Ectodermal cell (in vitro differentiated cells): ENCODE data around the gene SH2D2A.

ENCODE experiments used
- H3K27ac ChIP-seq: 2 replicates; pipeline ENCODE4 v1.7.0; 2013; ENCODE audit warnings: mild to moderate bottlenecking, low read depth, low read length; ENCODE audit not compliant: insufficient read depth, poor library complexity, severe bottlenecking
- H3K27me3 ChIP-seq: 2 replicates; pipeline ENCODE4 v1.7.0; 2013; ENCODE audit warnings: mild to moderate bottlenecking, low read length; ENCODE audit not compliant: insufficient read depth, control insufficient read depth, poor library complexity, severe bottlenecking
- H3K36me3 ChIP-seq: one replicate; pipeline ENCODE4 v1.7.0; 2013; ENCODE audit warnings: low read length; ENCODE audit not compliant: control insufficient read depth, insufficient read depth
- H3K4me1 ChIP-seq: one replicate; pipeline ENCODE4 v1.7.0; 2013; ENCODE audit warnings: low read length; ENCODE audit not compliant: control insufficient read depth, insufficient read depth
- H3K4me3 ChIP-seq: 2 replicates; pipeline ENCODE4 v1.7.0; 2013; ENCODE audit warnings: low read depth, low read length, control low read depth; ENCODE audit not compliant: insufficient read depth
- H3K9me3 ChIP-seq: 2 replicates; pipeline ENCODE4 v1.7.0; 2013; ENCODE audit warnings: mild to moderate bottlenecking, low read length, moderate library complexity; ENCODE audit not compliant: control insufficient read depth
- whole genome bisulfite sequencing, 2 experiments: methylation state at CpG; one replicate each; pipeline ENCODE4 v1.1.7; 2013; ENCODE audit warnings: missing lambda C conversion rate in 2 of 2; 5-methylcytosine and 5-hydroxymethylcytosine counted together

The SH2D2A gene

GRCh38 chr1:156848461-156849150 lies 32.0 kb upstream of the SH2D2A start:
- Histone ChIP-seq H3K4me3 (no peak overlapping the region), H3K9me3 (no peaks in the 10 kb centered on the region), H3K36me3 (no peaks in the 10 kb centered on the region), H3K27me3 (peaks cover 91% of the 10 kb centered on the region), H3K4me1 (peaks cover 14% of the 10 kb centered on the region), H3K27ac (no peak overlapping the region)
- 10 to 13% methylated on average over 36 of the region's 36 CpGs for WGBS, 2 experiments

GRCh38 chr1:156847591-156848460 lies 31.2 kb upstream of the SH2D2A start:
- peaks cover 91% of the 10 kb centered on the region for H3K27me3 ChIP-seq

GRCh38 chr1:156846643-156847042 lies 30.0 kb upstream of the SH2D2A start:
- WGBS, 2 experiments: 76 to 81% methylated on average over 5 of the region's 5 CpGs
- H3K36me3 ChIP-seq: no peaks in the 10 kb centered on the region
- H3K9me3 ChIP-seq: no peaks in the 10 kb centered on the region
- peaks cover 99% of the 10 kb centered on the region for H3K27me3 ChIP-seq
- H3K4me3 ChIP-seq: no peak overlapping the region
- H3K4me1 ChIP-seq: peaks cover 6% of the 10 kb centered on the region
- no peak overlapping the region for H3K27ac ChIP-seq

More at GRCh38 chr1:156847591-156848460, 31.2 kb upstream of the SH2D2A start:
- WGBS, 2 experiments: 64 to 67% methylated on average over 7 of the region's 7 CpGs
- H3K9me3 ChIP-seq: no peaks in the 10 kb centered on the region
- H3K36me3 ChIP-seq: no peaks in the 10 kb centered on the region
- peaks cover 14% of the 10 kb centered on the region for H3K4me1 ChIP-seq
- no peak overlapping the region for H3K4me3 ChIP-seq
- no peak overlapping the region for H3K27ac ChIP-seq

- Histone ChIP-seq H3K9me3 (no peaks in the 10 kb centered on the region), H3K36me3 (no peaks in the 10 kb centered on the region), H3K4me1 (peaks cover 6% of the 10 kb centered on the region), H3K4me3 (no peak overlapping the region), H3K27ac (no peak overlapping the region), H3K27me3 (peaks cover 98% of the 10 kb centered on the region)
- 44 to 48% methylated on average over 18 of the region's 18 CpGs for WGBS, 2 experiments
Observed at GRCh38 chr1:156845953-156846545, 29.4 kb upstream of the SH2D2A start.

- H3K4me3 ChIP-seq: no peak overlapping the region
- H3K36me3 ChIP-seq: no peaks in the 10 kb centered on the region
- H3K27me3 ChIP-seq: peaks cover 91% of the 10 kb centered on the region
- peaks cover 6% of the 10 kb centered on the region for H3K4me1 ChIP-seq
- H3K9me3 ChIP-seq: no peaks in the 10 kb centered on the region
- no peak overlapping the region for H3K27ac ChIP-seq
- 11 to 12% methylated on average over 68 of the region's 69 CpGs for WGBS, 2 experiments
Observed at GRCh38 chr1:156845055-156845952, 28.7 kb upstream of the SH2D2A start.

DNA sequence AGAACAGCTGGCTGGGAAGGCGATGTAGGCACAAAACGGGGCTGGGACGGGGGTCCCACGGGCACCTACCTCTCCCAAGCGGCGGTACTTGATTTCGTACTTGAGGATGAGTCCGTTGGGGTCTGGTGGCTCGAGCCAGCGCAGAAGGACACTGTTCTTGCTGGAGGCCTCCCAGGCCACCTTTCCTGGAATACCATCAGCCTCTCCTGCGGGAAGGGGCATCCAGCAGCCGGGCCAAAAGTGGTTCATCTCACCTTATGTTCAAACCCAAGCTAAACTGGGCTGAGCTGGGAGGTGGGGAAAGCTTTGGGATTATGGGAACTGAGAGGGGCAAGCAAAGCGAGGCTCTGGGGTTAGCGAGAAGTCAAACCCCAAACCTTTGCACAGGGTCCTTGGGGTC lies 28.0 kb upstream of the SH2D2A start:
- H3K4me3 ChIP-seq: no peak overlapping the region

DNA sequence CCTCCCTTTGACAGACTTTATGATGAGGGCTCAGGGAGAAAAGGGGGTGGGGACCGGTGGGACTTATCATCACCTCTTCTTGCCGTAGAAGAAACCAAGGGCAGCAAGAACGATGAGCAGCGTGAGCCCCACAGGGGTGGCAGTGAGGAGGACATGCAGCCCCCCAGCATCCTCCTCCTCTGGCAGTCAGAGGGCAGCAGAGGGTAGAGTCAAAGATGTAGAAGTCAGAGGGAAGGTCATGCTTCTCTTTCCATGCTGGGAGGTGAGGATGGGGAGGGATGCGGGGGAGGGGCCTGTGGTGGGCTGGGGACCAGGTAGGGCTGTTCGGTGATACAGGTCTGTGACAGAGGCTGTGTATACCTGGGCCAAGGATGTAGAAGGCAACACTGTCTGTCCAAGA lies 27.5 kb upstream of the SH2D2A start:
- no peak overlapping the region for H3K4me3 ChIP-seq
- H3K27ac ChIP-seq: no peak overlapping the region
- H3K27me3 ChIP-seq: peaks cover 79% of the 10 kb centered on the region
- H3K36me3 ChIP-seq: no peaks in the 10 kb centered on the region
- peaks cover 18% of the 10 kb centered on the region for H3K4me1 ChIP-seq
- 66 to 72% methylated on average over 6 of the region's 6 CpGs for WGBS, 2 experiments
- H3K9me3 ChIP-seq: no peaks in the 10 kb centered on the region

More for the DNA sequence above, 28.0 kb upstream of the SH2D2A start:
- H3K36me3 ChIP-seq: no peaks in the 10 kb centered on the region
- 60 to 63% methylated on average over 14 of the region's 14 CpGs for WGBS, 2 experiments
- peaks cover 13% of the 10 kb centered on the region for H3K4me1 ChIP-seq
- H3K27ac ChIP-seq: no peak overlapping the region
- H3K27me3 ChIP-seq: peaks cover 84% of the 10 kb centered on the region
- no peaks in the 10 kb centered on the region for H3K9me3 ChIP-seq

DNA sequence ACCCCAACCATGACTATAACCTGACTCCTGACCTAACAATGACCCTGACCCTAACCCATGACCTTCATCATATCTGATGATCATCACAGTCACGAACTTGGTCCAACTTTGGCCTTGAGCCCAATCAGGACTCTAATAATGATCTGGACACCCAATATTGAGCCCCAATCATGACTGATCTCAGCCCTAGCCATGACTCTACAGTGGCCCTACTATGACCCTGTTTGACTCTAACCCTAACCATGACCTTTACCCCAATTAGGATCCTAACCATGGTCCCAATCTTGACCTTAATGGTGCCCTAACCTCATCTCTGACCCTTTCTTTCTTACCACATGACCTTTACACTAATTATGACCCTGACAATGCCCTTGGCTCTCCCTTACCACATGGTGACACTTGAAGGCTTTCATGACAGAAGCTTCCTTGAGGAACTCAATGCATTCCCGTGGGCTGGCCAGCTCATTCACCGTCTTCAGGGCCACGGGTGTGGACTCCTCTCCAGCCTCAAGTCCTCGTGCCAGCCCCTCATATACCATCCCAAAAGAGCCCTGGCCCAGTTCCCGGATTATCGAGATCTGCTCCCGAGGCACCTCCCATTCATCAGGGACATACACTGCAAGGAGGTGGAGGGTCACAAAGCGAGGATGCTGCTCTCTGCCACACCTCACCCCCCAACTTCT lies 26.1 kb upstream of the SH2D2A start:
- Histone ChIP-seq H3K9me3 (no peaks in the 10 kb centered on the region), H3K36me3 (no peaks in the 10 kb centered on the region), H3K4me3 (no peak overlapping the region), H3K4me1 (peaks cover 21% of the 10 kb centered on the region), H3K27ac (no peak overlapping the region), H3K27me3 (peaks cover 65% of the 10 kb centered on the region)
- 85 to 91% methylated on average over 9 of the region's 9 CpGs for WGBS, 2 experiments

DNA sequence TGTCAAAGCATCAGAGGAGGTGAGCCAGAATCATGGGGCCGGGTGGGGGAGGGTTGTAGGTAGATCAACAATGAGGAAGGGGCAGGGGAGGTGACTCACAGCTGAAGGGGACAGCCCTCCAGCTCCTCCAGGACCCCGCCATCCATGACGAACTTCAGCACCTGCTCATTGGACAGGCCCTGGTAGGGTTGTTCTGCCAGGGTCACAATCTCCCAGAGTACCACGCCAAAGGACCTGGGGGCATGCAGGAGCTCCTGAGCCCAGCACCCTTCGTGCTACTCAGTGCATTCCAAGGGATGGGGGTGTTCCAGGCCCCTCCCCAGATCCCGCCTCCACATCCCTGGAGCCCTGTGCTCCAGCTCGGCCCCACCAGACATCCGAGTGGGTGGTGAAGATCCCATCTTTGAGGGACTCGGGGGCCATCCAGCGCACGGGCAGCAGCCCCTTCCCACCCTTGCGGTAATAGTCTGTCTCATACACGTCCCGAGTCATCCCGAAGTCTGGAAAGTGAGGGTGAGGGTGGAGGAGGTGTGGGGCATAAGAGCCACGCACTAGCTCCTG lies 24.7 kb upstream of the SH2D2A start:
- H3K27me3 ChIP-seq: peaks cover 55% of the 10 kb centered on the region
- WGBS, 2 experiments: 73 to 78% methylated on average over 13 to 16 of the region's 16 CpGs
- H3K4me3 ChIP-seq: no peak overlapping the region
- peaks cover 21% of the 10 kb centered on the region for H3K4me1 ChIP-seq
- H3K9me3 ChIP-seq: no peaks in the 10 kb centered on the region
- no peaks in the 10 kb centered on the region for H3K36me3 ChIP-seq
- no peak overlapping the region for H3K27ac ChIP-seq
